ENCODE measurements around the gene UGT1A7.

Gene UGT1A7

DNA sequence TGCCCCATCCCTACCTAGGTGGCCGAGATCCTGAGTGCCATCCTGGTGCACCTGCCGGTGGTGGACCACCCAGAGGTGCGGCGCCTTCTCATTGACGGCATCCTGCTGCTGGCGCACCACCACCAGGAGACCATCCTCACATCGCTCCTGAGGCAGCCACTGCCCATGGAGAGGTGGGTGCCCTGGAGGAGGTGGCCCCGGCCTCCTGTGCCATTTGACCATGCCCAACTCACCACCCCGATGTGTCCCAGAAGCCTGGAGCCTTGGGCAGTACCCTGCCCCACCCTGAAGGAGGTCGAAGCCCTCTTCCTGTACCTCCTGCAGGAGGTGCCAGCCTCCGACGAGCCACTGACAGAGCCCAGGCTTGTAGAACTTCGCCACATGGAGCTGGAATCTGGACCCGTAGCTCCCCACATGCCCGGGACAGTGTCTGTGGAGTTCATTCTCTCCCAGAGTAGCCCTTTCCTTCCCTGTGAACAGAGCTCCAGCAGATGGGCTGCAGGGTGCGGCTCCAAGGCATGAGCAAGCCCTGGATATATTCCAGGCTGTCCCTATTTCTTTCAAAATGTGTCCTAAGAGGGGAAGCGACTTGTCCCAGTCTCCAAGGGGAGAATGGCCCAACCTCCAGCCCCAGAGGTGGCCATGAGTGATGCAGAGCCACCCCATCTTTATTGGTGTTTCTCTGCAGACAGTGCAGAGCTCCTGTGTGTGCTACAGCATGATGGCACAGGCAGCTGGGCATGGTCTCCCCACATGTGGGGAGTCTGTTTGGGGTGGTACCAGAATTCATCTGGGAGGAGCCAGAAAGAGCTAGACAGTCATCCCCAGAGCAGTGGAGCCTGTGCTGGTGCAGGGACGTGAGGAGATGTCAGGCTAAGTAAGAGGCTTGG, 138.4 kb downstream of the UGT1A7 start:
- no peak for DNase-seq

DNA sequence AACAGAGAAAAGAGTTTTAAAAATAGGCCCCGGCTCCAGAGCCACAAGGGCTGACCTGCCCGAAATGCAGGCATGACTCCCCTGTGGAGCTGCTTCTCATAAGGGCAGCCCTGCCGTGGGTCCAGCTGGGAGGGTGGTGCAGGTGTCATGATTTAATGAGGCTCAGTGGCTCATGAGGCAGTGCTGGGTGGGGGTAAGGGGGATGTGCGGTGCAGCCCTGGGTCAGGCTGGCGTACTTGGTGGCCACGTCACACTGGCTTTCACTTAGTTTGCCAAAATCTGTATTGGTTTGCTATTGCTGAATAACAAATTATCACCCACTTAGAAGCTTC, 139.0 kb downstream of the UGT1A7 start:
- no peak for DNase-seq

DNA sequence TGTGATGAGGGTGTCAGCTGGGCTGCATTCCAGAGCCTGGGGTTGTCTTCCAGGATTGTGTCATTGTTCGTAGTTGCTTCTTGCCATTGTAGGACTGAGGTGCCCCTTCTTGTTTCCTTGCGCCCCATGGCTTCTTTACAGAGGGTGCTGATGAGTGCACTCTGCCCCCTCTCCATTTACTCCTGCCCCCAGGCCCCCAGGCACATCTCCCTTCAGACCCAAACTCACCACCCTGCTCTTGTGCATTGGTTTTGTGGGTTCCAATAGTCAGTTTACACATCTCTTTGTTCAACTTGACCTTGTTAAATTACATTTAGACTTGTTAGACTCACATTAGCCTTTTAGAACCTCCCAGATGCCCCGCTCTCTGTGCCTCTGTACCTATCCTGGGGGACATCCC, 139.5 kb downstream of the UGT1A7 start:
- no peak for DNase-seq

DNA sequence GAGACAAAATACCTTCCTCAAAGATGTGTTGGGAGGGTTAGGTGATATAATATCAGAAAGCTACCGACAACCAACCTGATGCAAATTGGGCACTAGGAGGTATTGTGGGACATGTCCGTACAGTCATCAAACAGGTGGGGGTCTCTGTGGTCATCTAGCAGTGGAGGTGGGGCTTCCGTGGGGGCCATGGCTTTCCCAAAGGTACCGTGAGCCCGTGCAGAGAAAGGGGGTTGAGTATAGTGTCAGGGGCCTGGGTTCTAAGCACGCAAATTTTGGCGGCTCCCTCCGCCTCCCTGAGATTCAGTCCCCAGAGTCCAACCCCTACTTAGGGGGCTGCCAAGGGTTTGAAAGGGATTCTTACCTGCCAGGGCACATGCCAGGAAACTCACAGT, 140.0 kb downstream of the UGT1A7 start:
- no peak for DNase-seq

DNA sequence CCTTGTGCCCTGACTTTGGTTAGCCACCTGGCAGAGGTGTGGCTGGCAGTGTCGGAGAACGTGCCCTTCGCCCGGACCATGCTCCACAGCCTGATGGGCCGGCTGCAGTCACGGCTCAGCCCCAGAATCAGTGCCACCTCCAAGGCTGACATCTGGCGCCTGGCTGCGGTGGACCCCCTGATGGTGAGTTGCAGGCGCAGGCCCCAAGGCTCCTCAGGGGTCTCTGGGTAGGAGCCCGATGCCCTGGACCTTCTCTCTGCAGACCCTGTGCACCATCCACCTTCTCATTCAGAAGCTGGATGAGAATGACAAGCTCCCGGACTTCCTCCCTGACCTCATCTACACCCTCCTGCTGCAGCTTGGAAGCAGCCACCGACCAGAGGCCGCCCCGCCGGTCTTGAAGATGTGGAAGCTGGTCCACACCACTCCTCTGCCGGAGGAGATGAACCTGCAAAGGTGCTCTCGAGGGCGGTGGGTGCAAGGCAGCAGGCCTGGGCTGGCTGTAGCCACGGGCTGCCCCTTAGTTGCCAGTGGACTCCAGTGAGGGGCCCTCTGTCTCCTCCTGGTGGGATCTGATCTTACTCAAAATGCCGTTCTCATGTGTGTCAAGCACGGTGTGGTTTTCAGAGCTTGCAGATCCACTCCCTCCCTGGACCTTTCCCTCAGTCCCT, 140.5 kb downstream of the UGT1A7 start:
- no peak for DNase-seq
